ENCODE results near the gene CLIC4.
"Not testable (repeated sequence)": the region's sequence is repeated elsewhere in the genome, so short reads cannot be mapped to it uniquely, and the experiment has no call there.

Gene CLIC4

DNA sequence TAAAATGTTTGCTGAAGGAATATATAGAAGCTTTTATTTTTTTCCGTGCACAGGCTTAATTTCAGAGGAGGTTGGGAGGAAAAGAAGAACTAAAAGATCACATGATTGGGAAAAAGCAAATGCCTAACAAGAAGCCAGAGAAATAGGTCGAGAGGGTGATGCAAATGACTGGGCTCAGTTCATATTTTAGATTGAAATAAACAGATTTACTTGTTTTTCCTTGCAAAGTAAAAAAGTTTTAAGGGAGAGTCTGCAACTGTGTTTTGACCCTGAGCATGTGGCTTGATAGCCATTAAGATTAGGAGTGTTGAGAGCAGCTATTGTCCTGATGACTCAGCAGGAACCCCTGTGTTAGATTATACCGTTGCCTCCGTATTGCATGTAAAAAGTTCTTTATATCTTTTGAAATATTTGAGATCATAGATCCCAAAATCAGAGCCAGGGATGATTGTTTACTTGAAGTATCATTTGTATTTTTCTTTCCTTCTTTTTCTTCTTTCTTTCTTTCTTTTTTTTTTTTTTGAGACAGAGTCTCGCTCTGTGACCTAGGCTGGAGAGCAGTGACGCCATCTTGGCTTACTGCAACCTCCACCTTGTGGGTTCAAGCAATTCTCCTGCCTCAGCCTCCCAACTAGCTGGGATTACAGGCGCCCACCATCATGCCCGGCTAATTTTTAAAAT is 20.2 kb downstream of the CLIC4 start:
- no peaks in the 10 kb centered on the region for H3K27me3 Mint-ChIP-seq
- H3K36me3 Mint-ChIP-seq (ENCODE audit: low read depth): no peaks in the 10 kb centered on the region
- H3K27ac Mint-ChIP-seq: peak overlapping the region; percentile 57

DNA sequence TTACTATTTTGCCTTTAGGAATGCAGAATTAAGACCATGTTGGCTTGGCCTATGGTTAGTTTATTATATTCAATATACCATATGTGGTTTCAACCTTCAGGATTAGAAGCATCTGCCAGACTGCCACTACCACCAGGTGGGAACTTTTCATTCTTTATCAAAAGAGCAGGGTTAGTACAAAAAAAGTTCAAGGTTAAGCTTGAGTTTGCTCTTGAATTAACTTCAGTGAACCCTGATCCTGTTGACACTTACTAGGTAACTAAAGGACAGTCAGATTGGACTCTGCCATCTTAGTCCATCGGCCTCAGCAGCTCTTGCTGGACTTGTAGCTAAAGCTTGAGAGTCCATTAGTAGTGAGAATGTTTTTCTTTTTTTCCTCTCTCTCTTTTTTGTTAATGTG is 22.1 kb downstream of the CLIC4 start:
- no peak overlapping the region for H3K4me3 Mint-ChIP-seq
- peaks cover 17% of the 10 kb centered on the region for H3K4me1 Mint-ChIP-seq (ENCODE audit: low read depth)
- intact Hi-C loops (cut with micrococcal nuclease): no loop called here
- no peaks in the 10 kb centered on the region for H3K9me3 Mint-ChIP-seq
- no peak overlapping the region for H3K27ac Mint-ChIP-seq
- H3K36me3 Mint-ChIP-seq (ENCODE audit: low read depth): no peaks in the 10 kb centered on the region
- H3K27me3 Mint-ChIP-seq: no peaks in the 10 kb centered on the region

More for the DNA sequence above, 20.2 kb downstream of the CLIC4 start:
- no peak overlapping the region for H3K4me3 Mint-ChIP-seq
- H3K9me3 Mint-ChIP-seq: no peaks in the 10 kb centered on the region
- intact Hi-C loops (cut with micrococcal nuclease): no loop called here
- H3K4me1 Mint-ChIP-seq (ENCODE audit: low read depth): peaks cover 10% of the 10 kb centered on the region

DNA sequence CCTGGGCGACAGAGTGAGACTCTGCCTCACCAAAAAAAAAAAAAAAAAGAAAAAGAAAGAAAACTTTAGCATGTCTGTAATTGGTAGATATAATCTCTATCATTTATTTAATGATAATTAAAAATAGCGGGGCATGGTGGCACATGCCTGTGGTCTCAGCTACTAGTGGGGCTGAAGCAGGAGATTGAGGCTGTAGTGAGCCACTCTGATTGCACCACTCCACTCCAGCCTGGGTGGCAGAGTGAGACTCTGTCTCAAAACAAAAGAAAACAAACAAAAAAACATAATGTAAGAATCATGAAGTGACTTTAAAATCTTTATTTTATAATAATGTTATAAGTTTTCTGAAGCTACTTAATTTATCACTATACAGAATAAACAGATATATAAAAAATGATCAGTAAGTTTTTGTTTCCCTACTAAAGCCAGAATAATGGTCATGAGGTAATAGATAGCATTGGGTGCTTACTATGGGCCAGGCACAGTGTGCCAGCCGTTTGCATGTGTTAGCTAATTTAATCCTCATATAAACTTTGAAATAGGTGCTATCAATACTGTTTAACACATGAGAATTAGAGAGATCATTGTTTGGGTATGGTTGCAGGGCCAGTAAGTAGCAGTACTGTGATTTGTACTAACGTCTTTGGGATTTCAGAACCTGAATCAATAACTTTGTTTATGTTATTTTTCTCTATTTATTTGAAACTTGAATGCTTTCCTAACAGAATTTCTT is 23.8 kb downstream of the CLIC4 start:
- H3K36me3 Mint-ChIP-seq (ENCODE audit: low read depth): peaks cover 5% of the 10 kb centered on the region

DNA sequence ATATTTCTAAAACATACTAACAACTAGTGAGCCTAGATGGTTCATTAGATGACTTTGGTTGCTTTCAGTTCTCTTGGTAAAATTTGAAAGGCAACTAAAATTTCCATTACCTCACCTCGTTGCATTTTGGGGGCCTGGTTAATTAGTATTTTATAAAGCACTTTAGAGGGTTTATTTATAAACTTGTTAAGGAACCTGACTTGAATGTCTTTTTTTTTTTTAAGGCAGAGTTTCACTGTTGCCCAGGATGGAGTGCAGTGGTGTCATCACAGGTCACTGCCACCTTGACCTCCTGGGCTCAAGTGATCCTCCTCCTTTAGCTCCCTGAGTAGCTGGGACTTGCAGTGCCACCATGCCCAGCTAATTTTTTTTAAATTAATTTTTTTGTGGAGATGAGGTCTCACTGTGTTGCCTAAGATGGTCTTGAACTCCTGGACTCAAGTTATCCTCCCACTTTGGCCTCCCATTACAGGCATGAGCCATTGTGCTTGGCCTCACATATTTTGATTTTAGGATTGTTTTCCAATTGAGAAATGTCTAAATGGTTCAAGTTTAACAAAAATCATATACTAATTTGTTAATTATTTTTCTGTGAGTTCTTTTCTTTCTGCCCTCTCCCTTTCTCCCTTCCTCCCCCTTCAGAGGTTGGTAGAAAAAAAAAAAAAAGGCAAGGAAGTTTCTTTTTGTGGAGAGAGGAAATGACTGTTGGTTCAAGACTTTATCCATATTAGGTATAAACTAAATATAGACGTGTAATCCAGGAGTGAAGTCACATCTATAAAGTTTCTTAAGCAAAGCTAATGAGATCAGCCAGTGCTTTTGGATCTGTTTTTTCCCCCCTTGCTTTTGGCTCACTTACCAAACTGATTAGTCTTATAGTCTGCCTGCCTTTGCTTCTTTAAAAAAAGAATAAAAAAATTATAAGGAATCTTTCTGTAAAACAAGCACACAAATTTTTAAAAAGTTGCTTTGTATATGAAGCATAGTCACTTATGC is 24.7 kb downstream of the CLIC4 start:
- Mint-ChIP-seq H3K4me1 (ENCODE audit: low read depth) (peaks cover 13% of the 10 kb centered on the region), H3K9me3 (no peaks in the 10 kb centered on the region), H3K27ac (peak overlapping the region; percentile 65), H3K4me3 (no peak overlapping the region), H3K36me3 (ENCODE audit: low read depth) (peaks cover 14% of the 10 kb centered on the region), H3K27me3 (no peaks in the 10 kb centered on the region)
- intact Hi-C loops (cut with micrococcal nuclease): no loop called here

More for the DNA sequence above, 23.8 kb downstream of the CLIC4 start:
- intact Hi-C loops (cut with micrococcal nuclease): no loop called here
- Mint-ChIP-seq H3K9me3 (no peaks in the 10 kb centered on the region), H3K27ac (peak overlapping the region; percentile 43), H3K4me3 (no peak overlapping the region), H3K4me1 (ENCODE audit: low read depth) (peaks cover 17% of the 10 kb centered on the region), H3K27me3 (no peaks in the 10 kb centered on the region)

DNA sequence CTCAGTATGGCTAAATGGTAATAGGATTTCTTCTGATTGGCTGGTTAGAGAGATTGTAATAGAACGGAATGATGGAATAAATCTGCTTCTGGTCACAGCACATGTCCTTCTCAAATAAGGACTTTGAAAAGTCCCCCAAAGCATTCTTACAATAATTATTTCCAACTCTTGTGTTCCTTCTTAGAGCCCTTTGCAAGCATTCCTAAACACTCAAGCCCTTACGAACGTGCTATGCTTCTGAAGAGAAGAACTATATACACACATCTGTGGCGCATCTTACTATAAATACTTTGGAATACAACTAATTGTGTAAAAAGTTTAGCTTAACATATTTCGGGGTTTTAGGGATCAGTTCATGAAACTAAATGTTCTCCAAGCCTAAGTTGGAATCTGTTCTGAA is 25.6 kb downstream of the CLIC4 start:
- intact Hi-C loops (cut with micrococcal nuclease): no loop called here
- Mint-ChIP-seq H3K4me3 (no peak overlapping the region), H3K27ac (peak overlapping the region; percentile 65), H3K9me3 (no peaks in the 10 kb centered on the region), H3K4me1 (ENCODE audit: low read depth) (peaks cover 9% of the 10 kb centered on the region), H3K36me3 (ENCODE audit: low read depth) (peaks cover 21% of the 10 kb centered on the region), H3K27me3 (no peaks in the 10 kb centered on the region)

DNA sequence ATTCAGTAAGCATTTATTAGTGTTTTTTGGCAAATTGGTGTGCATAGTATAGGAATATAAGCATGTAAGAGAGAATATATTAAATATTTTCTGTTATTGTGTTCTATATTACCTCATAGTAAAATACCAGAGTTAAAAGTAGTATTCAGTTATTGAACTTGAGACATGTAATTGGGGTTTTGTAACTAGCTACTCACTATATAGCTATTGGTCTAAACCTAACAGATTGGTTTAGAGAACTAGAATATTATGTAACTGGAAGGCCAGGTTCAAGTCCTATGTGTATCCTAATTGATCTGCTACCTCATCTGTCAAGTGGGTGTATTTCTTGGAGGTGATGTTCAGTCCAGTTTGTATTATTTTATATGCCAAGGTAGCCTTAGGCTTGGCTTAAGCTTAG is 26.3 kb downstream of the CLIC4 start:
- H3K36me3 Mint-ChIP-seq (ENCODE audit: low read depth): peaks cover 21% of the 10 kb centered on the region
- H3K4me1 Mint-ChIP-seq (ENCODE audit: low read depth): peaks cover 9% of the 10 kb centered on the region
- H3K4me3 Mint-ChIP-seq: no peak overlapping the region
- intact Hi-C loops (cut with micrococcal nuclease): no loop called here
- no peaks in the 10 kb centered on the region for H3K27me3 Mint-ChIP-seq
- H3K9me3 Mint-ChIP-seq: no peaks in the 10 kb centered on the region
- no peak overlapping the region for H3K27ac Mint-ChIP-seq

DNA sequence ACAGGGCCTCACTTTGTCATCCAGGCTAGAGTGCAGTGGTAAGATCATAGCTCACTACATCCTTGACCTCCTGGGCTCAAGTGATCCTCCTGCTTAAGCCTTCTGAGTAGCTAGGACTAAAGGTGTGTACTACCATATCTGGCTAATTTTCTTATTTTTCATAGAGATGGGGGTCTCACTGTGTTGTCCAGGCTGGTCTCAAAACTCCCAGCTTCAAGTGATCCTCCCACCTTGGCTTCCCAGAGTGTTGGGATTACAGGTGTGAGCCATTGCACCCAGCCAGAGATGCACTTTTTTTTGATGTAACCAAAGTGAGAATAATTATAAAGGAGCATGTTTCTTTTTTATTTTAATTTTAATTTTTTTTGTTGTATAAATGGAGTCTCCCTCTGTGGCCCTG is 28.4 kb downstream of the CLIC4 start:
- no peak overlapping the region for H3K4me3 Mint-ChIP-seq
- peaks cover 21% of the 10 kb centered on the region for H3K36me3 Mint-ChIP-seq (ENCODE audit: low read depth)
- H3K27ac Mint-ChIP-seq: no peak overlapping the region
- no peaks in the 10 kb centered on the region for H3K9me3 Mint-ChIP-seq
- H3K4me1 Mint-ChIP-seq (ENCODE audit: low read depth): peaks cover 15% of the 10 kb centered on the region
- intact Hi-C loops (cut with micrococcal nuclease): no loop called here
- no peaks in the 10 kb centered on the region for H3K27me3 Mint-ChIP-seq

DNA sequence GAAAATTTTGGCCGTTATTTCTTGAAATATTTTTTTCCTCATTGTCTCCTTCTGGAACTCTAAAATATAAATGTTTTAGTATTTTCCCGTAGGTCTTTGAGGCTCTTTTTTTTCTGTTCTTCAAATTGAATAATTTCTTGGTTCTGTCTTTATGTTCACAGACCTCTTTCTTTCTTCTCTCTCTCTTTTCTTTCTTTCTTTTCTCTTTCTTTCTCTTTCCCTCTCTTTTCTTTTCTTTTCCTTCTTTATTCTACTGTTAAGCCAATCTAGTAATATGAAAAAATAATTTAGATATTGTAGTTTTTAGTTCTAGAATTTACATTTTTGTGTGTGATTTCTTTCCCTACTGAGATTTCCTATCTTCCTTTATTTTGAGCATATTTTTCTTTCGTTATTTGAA is 30.1 kb downstream of the CLIC4 start:
- Mint-ChIP-seq H3K36me3 (ENCODE audit: low read depth) (peaks cover 28% of the 10 kb centered on the region), H3K27me3 (no peaks in the 10 kb centered on the region), H3K27ac (no peak overlapping the region), H3K9me3 (no peaks in the 10 kb centered on the region), H3K4me1 (ENCODE audit: low read depth) (peaks cover 21% of the 10 kb centered on the region), H3K4me3 (no peak overlapping the region)
- intact Hi-C loops (cut with micrococcal nuclease): no loop called here

DNA sequence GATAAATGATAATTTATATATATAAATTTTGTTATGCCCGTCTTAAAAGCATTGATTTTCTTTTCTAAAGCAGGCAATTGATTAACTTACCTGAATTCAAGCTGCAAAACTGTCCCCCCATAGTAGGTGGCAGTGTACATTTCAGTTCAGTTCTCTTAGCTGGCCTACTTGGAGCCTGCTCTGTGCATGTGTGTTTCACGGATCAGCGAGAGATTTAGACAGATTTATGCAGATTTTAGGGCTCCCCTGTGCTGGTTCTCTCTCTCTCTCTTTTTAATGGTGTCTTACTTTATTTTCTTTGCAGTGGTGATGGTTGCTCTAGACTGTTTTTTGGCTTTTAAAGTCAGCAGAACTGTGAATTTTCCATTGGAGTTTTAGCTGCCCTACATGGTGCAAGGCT is 30.7 kb downstream of the CLIC4 start:
- Mint-ChIP-seq H3K4me3 (no peak overlapping the region), H3K4me1 (ENCODE audit: low read depth) (peaks cover 20% of the 10 kb centered on the region), H3K9me3 (no peaks in the 10 kb centered on the region), H3K27ac (no peak overlapping the region), H3K36me3 (ENCODE audit: low read depth) (peaks cover 28% of the 10 kb centered on the region), H3K27me3 (no peaks in the 10 kb centered on the region)
- intact Hi-C loops (cut with micrococcal nuclease): no loop called here

DNA sequence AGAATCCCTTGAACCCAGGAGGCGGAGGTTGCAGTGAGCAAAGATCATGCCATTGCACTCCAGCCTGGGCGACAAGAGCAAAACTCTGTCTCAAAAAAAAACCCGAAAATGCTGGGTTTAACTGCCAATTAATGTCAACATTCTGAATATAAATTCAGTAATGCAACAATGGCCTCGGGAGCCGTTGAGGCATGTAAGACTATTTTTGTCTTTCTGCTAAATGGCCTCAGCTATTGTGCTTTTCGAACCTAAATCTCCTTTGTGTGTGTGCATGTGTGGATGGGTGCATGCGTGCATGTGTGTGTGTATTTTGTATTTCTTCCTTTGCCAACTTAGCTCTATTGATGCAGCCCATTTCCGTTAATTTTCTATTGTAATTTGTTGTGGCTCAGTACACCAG is 31.6 kb downstream of the CLIC4 start:
- no peak overlapping the region for H3K27ac Mint-ChIP-seq
- no peaks in the 10 kb centered on the region for H3K9me3 Mint-ChIP-seq
- H3K4me3 Mint-ChIP-seq: no peak overlapping the region
- peaks cover 33% of the 10 kb centered on the region for H3K36me3 Mint-ChIP-seq (ENCODE audit: low read depth)
- intact Hi-C loops (cut with micrococcal nuclease): no loop called here
- peaks cover 22% of the 10 kb centered on the region for H3K4me1 Mint-ChIP-seq (ENCODE audit: low read depth)
- H3K27me3 Mint-ChIP-seq: no peaks in the 10 kb centered on the region

DNA sequence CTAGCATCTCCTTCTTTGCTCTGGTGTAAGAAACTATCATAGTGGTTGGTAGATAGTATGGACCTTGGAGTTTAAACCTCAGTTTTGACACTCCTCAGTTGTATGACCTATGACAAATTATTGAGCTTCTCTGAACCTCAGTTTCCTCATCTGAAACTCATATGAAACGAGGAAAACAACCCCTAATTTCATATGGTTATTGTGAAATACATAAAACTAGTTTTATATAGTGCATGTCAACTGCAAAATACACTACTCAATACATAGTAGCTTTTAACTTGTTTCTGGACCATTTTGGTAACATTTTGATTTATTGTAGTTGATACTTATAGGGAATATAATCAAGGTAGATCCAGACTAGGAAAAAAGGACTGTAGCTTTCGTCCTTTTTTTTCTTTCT is 32.9 kb downstream of the CLIC4 start:
- no peaks in the 10 kb centered on the region for H3K9me3 Mint-ChIP-seq
- H3K4me1 Mint-ChIP-seq (ENCODE audit: low read depth): peaks cover 22% of the 10 kb centered on the region
- peaks cover 33% of the 10 kb centered on the region for H3K36me3 Mint-ChIP-seq (ENCODE audit: low read depth)
- intact Hi-C loops (cut with micrococcal nuclease): no loop called here
- H3K27ac Mint-ChIP-seq: no peak overlapping the region
- H3K4me3 Mint-ChIP-seq: no peak overlapping the region
- H3K27me3 Mint-ChIP-seq: no peaks in the 10 kb centered on the region

DNA sequence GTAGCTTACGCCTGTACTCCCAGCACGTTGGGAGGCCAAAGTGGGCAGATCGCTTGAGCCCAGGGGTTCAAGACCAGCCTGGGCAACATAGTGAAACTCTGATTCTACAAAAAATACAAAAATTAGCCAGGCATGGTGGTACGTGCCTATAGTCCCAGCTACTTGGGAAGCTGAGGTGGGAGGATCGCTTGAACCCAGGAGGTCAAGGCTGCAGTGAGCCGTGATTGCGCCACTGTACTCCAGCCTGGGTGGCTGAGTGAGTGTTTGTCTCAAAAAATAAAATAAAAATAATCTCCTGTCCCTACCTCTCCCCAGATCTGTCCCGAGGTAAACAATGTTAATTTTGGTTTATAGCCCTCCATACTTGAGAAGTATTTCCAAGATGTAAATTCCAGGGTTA is 34.0 kb downstream of the CLIC4 start:
- H3K27ac Mint-ChIP-seq; intact Hi-C loops (cut with micrococcal nuclease); H3K4me3 Mint-ChIP-seq; H3K27me3 Mint-ChIP-seq; H3K9me3 Mint-ChIP-seq: not testable (repeated sequence)
- H3K36me3 Mint-ChIP-seq (ENCODE audit: low read depth): peaks cover 27% of the 10 kb centered on the region
- H3K4me1 Mint-ChIP-seq (ENCODE audit: low read depth): peaks cover 28% of the 10 kb centered on the region

DNA sequence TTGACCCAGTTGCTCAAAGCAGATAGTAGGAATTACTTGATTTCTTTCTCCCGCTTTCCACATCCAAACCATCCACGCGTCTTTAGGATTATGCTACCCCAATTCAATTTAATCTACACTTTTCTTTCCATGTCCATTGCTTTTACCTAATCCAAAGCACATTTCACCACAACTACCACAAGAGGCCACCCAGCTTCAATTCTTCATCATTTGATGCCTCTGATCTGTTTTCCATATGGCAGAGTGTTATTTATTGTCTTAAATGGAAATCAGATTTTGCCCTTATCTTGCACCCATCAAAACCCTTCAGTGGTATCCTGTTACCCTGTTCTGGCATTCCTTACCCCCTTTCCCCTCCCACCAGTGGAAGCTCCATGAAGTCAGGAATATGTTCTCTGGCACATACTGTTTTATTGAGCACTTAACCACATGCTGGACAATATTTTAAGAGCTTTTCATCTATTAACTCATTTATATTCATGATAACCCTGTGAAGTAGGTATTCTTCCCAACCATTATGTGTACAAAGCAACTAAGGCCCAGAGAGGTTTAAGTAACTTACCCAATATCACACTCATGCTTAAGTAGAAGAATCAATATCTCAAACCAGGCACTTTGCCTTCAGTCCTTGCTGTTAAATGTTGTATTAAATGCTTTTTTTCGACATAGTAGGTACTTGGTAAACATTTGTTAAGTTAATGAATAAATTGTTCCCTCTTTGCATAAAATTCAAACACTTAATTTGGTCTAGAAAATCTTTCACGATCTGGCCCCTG is 34.6 kb downstream of the CLIC4 start:
- Mint-ChIP-seq H3K36me3 (ENCODE audit: low read depth) (peaks cover 20% of the 10 kb centered on the region), H3K4me1 (ENCODE audit: low read depth) (peaks cover 30% of the 10 kb centered on the region), H3K9me3 (no peaks in the 10 kb centered on the region), H3K27ac (no peak overlapping the region), H3K27me3 (no peaks in the 10 kb centered on the region), H3K4me3 (no peak overlapping the region)
- intact Hi-C loops (cut with micrococcal nuclease): no loop called here

Measured in dendritic cell treated with granulocyte-macrophage colony-stimulating factor and Interleukin-4, amounts not matched to agents 40 ng/mL and 50 ng/mL, for 4 days (primary cell).